H4 (cell line): Measurements from ENCODE around the gene DPP4. TPM values are rescaled to one million over a fixed set of nuclear protein-coding genes. Genes with fewer than 3 reads are reported as not detected.

ENCODE experiments used
- DNase-seq: peaks from one replicate; pipeline ENCODE4 v3.0.0-alpha.2; 2015; ENCODE audit warnings: low spot score
- total RNA-seq: library from RNA; depleted of rRNA; stranded (reverse); fragments of >200 nt; shearing (Covaris generic); gene quantifications from 2 replicates; pipeline ENCODE4 v1.2.3, GENCODE V29; 2014

DPP4 gene
- total RNA-seq, 1 experiment from 2014 or later, result not detected

- peak; percentile 18 for DNase-seq
These were observed 11.3 kb upstream of the DPP4 start for GRCh38 chr2:162085090-162085891.

GRCh38 chr2:162084536-162084935, 10.5 kb upstream of the DPP4 start:
- DNase-seq, result no peak

GRCh38 chr2:162082681-162083080, 8.7 kb upstream of the DPP4 start:
- DNase-seq, result no peak

GRCh38 chr2:162082036-162082435, 8.0 kb upstream of the DPP4 start:
- no peak for DNase-seq

- no peak for DNase-seq
These were observed 5.5 kb upstream of the DPP4 start for GRCh38 chr2:162079514-162079913.

- no peak for DNase-seq
These were observed 1.7 kb upstream of the DPP4 start for GRCh38 chr2:162075689-162076132.

- no peak for DNase-seq
These were observed 1.1 kb upstream of the DPP4 start for GRCh38 chr2:162074928-162075688.

DNA sequence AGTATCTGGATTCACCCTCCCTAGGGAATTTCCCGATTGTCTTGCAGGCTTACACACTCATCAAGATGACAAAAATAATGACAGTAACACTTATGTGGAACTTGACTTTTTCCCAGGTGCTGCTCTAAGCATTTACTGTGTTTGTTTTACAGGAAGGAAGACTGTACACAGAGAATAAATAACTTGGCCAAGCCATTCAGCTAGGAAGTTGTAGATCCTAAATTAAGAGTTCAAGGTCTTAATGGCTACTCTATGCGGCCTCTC, 549 bp upstream of the DPP4 start:
- no peak for DNase-seq

- no peak for DNase-seq
These were observed 783 bp downstream of the DPP4 start for GRCh38 chr2:162072976-162073887.

DNA sequence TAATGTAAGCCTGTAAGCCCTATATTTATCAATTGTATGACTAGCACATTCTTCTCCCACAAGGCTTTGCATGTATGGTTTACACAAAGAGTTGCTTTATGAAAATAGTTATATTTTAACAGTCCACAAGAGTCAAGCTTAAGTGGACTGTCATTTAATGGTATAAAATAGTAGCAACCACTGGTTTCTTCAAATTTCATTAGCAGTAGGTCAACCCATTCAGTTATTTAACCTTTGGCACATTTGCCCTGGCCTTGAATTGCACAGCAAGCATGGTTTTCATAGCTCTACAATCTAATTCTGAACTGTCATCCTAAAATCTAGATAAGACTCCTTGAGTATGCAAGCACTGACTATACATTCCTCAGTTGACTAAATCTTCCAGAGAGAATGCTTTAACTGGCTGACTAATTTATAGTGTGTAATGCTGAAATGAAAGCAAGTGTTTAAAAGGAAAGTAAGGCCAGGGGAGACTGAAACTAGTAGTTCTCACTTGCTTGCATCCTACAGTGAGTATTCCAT, 1.8 kb downstream of the DPP4 start:
- no peak for DNase-seq

GRCh38 chr2:162071001-162071400, 3.0 kb downstream of the DPP4 start:
- no peak for DNase-seq

DNA sequence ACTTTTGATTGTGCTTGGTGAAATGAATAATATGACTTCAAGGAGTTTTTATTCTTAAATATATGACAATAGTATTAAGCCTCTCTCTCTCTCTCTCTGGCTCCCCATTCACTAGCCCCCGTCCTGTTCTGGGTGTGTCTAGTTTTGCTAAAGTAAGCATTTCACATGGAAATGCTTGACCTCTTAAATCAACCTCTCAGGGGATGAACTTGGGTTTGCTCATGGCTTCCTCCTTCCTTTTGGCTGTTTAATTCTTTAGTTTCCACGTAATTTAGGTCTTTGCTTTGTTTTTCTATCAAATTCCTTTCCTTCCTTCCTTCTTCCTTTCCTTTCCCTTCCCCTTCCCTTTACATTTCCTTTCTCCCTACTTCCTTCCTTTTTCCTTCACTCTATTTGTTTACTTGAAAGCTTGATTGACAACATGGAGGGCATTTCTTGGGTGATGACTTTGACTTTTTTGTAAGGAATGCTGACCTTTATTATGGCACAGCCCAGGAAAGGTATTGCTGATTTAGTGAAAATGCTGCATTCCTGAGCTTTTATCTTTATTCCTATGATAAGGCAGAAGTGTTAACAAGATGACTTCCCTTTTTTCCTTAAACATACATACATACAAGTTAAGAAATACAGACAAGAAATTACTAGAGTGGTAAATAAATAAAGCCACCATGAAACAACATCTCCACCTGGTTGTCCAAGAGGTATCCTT, 3.6 kb downstream of the DPP4 start:
- DNase-seq, result no peak

DNA sequence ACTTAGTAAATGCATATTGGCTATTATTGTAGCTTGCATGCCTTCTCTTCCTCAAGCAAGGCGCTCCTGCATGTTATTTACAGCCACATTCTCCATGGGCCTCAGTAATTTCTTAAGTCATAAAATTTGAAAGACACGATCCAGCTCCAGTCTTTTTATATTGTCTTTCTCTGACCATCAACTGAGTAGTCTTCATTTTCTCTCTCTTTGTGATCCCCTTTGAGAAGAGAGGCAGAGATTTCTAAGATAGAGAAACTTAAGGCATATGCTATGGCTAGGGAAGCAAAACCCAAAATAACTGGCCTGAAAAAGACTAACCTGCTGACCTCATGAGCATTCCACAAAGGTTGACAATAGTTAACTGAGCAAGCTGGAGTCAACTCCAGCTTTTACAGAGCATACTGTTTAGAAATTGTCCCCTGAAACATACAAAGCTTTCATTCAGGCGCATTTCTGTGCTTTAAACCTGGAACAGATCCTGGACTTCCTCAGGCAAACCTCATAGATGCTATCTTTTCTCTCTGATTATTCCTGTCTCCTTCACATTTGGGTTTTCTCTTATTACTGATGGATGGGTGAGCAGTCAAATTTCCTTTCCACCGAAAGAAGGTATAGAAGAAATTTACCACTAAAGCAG, 4.6 kb downstream of the DPP4 start:
- no peak for DNase-seq

DNA sequence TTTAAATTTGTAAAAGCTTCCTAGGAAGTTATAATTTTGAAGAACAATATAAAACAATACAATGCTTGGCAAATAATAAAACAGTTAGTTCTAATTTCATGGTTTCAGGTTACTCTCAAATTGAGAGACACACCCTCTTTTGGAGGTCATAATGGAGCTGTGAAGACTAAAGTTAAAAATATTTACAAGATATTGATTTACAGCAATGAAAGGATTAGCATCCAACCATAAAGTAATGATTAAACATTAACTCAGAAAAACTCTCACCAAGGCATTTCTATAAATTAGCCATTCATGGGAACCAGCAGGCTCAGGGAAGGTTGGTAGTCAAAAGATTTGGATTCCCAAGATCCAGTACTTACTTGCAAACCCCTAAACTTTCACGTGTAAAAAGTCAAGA, 6.4 kb downstream of the DPP4 start:
- DNase-seq, result no peak

- no peak for DNase-seq
These were observed 8.2 kb downstream of the DPP4 start for GRCh38 chr2:162065767-162066166.

GRCh38 chr2:162063899-162064298, 10.1 kb downstream of the DPP4 start:
- no peak for DNase-seq

DNA sequence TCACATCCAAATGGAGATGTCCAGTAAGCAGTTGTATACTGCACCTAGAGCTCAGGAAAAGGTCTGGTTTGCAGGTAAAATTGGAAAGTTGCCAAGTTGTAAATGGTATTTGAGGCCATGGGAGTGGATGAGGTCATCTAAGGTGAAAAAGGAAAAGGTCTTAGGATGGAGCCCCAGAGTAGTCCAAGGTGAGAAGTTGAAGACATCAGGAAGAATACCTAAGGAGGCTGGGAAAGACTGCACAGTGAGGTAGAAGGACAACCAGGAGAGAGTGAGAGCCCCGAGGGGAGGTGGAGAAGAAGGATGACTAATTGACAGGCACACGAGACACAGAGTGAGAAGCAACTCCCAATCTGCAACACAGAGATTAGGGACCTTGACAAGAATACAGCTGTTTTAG, 10.7 kb downstream of the DPP4 start:
- no peak for DNase-seq

- no peak for DNase-seq
These were observed 11.5 kb downstream of the DPP4 start for GRCh38 chr2:162062559-162062958.

GRCh38 chr2:162061021-162061420, 13.0 kb downstream of the DPP4 start:
- DNase-seq, result no peak

DNA sequence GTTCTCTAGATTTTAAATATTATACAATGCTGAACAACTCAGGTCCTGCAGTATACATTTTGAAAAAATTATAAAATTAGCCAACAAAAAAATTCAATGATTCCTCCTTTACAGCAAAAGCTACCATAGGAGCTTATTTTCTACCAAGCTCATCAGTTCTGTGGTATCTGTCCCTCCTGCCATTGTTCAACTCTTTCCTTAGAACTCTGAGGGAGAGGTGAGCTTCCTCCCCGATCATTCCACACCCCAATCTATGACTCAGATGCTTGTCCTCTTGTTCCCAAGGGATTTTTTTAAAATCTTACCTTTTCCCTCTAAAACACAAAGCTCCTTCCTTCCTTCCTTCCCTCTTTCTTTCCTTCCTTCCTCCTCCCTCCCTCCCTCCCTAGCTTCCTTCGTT, 13.5 kb downstream of the DPP4 start:
- no peak for DNase-seq
